HT-29 (cell line): ENCODE measurements around the gene HAPSTR1. TPM values are rescaled to one million over a fixed set of nuclear protein-coding genes. Genes with fewer than 3 reads are reported as not detected.

ENCODE experiments used
- DNase-seq: peaks from one replicate; pipeline ENCODE4 v3.0.0-alpha.2; 2015; ENCODE audit warnings: low spot score
- total RNA-seq: library from RNA; depleted of rRNA; stranded (reverse); fragments of >200 nt; shearing (Covaris generic); gene quantifications from 2 replicates; pipeline ENCODE4 v1.2.3, GENCODE V29; 2014

The HAPSTR1 gene
- total RNA-seq, 1 experiment from 2014 or later: 31.4 TPM

DNA sequence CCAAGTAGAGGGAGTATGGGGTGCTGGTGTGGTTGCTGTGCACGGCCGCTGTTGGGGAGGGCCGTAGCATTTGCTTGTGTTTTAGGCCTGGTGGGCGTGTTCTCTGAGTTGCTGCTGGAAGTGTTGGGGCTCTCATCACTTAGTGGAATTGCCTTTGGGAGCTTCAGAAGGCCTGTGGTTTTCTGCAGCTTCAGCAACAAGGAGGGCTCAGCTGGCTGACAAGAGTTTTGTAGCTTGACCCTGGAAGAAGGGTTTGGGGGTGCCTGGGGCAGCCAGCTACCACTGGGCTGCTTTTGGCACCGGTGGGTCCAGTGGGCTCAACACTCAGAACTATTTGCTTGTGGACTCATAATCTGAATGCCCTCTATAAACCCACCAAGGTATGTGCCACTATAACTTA lies 30.9 kb downstream of the HAPSTR1 start:
- no peak for DNase-seq

DNA sequence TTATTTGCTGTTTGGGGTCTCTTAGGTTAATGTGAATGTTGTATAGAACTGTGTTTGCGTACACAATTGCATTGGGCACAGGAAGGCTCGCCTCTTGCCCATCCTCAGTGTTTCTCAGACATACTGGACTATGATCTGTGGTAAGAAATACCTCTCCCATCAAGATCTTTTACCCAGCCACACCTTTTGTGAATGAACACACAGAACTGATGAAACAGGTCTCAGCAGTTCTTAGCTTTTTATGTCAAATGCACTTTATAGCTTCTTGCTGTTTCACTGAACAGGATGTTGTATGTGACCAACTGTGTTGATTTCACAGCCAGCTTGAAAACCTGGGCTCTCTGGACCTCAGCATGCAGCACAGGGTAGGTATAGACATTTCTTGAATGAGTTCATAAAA lies 31.5 kb downstream of the HAPSTR1 start:
- no peak for DNase-seq

DNA sequence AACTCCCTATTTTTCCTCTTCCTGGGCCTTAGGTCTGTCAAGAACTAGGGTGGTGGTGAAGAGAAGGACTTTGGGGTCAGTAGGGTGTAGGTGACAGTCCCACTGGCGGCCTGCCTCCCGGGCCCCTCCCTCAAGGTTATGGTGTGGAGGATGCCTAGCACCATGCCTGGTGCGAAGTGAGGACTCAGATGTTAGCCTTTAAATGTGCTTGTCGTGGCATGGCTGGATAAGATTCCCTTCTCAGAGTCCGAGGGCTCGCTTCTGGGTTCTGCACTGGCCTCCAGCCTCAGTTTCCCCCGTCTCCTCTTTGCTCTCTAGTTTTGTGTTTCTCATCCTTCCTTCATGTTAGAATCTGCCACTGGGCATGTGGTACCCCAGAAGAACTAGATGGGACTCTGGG lies 32.0 kb downstream of the HAPSTR1 start:
- DNase-seq: no peak

DNA sequence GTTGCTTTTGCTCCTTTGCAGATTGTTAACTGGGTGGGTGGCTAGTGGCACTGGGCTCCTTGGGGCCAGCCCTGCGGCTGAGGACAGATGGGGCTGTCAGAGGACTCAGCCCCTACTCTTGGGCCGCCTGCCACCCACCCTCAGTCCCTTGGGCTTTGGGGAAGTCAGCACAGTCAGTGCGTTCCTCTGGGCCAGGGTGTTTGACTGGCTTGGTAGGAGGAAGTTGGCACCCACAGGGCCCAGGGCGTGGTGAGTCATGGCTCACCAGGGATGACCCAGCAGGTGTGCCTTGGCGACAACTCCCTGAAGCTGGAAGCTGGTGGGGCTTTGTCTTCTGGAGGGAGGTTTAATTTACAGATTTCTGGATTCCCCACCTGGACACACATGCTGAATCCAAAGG lies 32.4 kb downstream of the HAPSTR1 start:
- DNase-seq: peak; percentile 61

DNA sequence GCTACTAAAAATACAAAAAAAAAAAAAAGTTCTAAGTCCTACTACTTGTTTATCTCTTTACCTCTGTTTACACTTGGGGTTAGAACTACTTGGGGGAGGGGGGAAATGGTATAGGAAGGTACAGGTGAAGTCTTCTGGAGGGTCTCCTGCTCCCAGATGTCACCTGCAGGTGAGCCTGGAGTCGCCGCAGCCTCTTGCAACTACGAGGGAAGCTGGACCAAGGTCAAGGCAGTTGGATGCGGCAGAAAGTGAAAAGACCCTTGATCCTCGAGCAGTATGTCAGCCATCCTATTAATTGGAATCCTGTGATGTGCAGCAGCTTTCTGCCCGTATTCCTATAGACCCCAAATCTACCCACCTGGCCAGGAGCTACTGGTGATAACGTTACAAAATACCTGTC lies 33.0 kb downstream of the HAPSTR1 start:
- no peak for DNase-seq

DNA sequence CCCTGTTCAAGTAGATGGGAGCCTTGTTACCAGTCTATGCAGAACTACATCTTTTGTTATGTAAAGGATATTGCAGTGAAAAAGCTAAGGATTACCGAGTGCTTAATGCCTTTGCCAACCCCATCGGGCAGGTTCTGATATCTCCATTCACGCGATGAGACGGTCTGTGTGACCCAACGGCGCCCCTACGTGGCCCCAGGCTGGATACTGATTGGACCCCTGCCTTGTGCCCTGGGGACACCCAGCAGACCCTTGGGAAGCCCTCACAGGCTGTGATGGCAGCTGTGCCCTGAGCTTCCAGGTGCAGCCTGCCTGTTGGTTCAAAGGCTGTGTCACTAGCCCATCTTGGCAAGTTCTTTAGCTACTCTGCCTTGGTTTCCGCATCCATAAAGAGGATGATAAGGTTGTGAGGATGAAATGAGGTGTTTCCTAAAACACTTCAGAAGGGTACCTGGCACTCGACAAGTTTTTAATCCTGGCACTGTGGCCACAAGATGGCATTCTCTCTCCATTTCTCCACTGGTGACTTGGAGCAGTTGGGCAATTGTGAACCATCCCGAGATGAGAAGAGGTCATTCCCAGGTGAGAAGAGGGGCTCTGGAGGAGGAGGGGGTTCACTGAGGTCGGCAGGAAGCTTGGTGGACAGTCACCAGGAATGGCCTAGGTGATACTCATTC lies 33.6 kb downstream of the HAPSTR1 start:
- DNase-seq: no peak

DNA sequence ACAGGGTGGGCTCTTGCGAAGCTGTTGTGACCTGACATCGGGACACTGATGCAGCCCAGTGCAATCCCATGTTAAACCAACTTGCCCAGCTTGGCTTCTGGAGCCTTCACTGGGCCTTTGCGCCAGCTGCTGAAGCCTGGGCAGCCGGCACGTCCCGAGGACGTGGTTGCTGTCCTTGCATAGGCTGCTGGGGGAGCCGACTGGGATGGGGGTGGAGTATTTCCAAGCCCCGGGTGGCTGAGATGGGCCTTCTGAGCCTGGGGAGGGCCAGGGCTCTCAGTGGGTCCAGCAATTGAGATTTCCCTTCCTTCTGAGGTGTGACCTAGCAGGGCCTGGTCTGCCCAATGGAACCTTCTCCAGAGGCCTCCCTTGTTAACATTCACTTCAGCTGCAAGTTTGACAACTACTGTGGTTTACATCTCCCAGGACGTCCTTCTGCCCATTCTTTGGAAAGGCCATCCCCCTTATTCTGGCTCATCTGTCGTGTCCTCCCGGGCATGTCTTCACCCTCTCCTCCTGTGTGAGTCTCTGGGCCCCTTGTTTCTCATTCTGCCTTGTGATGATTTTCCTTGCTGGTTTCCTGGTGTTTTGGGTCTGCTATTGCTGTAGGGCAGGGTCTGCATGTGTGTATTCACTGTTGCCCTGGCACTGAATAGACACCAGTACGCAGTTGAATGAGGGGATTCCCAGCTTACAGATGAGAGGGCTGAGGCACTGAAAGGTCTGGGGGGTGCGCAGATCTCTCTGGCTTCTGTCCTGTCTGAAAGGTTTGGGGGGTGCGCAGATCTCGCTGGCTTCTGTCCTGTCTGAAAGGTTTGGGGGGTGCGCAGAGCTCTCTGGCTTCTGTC lies 34.4 kb downstream of the HAPSTR1 start:
- no peak for DNase-seq

DNA sequence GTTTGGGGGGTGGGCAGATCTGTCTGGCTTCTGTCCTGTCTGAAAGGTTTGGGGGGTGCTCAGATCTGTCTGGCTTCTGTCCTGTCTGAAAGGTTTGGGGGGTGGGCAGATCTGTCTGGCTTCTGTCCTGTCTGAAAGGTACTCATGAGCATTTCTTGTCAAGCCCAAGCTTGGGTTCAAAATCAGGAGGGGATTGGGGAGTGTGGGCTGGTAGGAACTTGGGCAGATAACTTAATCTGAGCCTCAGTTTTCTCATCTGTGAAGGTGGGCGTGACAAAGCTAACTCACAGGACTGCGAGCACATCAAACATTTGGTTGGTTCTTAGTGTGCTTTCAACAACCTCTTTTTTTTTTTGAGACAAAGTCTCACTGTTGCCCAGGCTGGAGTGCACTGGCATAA lies 35.2 kb downstream of the HAPSTR1 start:
- no peak for DNase-seq

DNA sequence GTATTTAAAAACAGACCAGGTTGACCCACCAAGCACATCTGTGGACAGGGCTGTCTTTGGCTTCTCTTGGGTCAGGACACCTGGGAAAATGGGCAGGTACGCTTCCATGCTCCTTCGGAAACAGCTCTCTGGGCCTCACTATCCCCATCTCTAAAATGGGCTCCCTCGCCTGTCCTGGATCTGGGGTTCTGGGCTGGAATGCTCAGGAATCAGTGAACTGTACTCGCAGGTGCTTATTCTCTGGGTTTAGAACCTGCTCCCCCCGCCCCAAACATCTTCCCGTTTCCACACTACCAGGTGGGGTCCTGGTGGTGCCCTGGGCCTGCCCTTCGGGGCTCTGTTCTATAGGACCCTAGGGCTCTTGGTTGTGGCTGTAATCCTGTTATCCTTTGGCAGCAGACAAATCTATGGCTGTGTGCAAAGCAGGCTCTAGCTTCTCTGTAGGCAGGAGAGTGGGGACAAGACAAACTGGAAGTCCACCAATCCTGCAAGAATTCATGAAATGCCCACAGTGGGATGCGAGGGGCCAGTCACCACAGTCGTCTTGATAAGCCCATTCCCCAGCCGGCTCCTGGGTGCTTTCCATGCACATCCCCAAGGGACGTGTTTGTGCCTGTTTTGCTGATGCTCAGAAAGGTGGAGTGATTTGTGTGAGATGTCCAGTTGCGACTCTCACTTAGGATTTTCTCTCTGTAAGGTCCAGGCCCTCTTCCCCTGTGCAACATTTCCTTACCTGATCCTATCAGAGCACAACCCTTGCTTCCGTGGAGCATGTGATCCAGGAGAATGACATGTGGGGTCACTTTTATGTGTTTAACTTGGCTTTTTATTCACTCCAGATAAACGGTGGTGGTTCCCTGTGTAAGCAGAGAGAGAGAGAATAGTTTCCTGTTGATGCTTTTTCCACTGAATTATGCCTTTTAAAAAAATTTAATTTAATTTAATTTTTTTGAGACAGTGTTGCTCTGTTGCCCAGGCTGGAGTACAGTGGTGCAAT lies 37.2 kb downstream of the HAPSTR1 start:
- DNase-seq: no peak

DNA sequence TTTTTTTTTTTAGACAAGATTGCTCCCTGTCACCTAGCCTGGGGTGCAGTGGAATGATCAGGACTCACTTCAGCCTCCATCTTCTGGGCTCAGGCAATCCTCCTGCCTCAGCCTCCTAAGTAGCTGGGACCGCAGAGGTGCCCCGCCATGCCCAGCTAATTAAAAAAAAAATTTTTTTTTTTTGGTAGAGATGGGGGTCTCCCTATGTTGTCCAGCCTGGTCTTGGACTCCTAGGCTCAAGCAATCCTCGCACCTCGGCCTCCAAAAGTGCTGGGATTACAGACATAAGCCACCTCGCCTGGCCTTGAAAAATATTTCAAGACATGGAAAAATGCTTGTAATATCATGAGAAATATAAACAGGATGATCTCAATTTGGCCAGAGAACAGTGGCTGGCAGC lies 42.9 kb downstream of the HAPSTR1 start:
- no peak for DNase-seq

DNA sequence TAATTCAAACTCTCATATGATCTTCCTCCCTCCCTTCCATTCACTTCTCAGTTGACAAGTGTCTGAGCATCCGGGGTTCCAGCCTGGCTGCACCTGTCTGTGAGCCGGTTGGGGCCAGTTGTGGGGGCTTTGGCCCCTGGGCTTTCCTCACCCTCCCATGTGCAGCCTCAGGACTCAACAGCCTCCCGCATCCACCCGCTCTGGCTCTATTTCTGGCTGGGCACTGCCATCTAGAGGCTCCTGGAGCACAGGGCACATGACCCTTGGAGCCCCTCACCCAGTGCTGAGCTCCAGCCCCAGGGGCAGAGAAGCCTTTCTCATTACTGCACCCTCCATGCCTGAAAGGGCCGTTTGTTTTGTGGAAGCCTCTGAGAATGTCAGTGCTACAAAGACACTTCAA lies 43.3 kb downstream of the HAPSTR1 start:
- DNase-seq: peak; percentile 44

DNA sequence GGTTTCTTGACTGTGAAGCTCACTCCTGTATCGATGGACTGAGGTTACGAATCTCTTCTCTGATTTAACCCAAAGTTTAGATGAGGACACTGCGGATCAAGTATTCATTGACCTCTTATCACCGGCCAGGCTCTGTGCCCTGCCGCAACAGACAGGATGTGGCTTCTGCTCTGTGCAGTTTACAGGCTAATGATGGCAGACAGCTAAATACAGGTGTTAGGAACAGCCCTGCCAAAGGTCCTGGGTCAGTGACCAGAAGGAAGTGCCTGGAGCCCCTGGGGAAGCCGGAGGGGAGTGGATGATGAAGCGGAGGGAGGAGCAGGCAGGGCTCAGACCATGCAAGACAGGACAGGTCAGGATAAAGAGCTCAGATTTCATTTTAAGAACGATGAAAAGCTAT lies 44.4 kb downstream of the HAPSTR1 start:
- no peak for DNase-seq

DNA sequence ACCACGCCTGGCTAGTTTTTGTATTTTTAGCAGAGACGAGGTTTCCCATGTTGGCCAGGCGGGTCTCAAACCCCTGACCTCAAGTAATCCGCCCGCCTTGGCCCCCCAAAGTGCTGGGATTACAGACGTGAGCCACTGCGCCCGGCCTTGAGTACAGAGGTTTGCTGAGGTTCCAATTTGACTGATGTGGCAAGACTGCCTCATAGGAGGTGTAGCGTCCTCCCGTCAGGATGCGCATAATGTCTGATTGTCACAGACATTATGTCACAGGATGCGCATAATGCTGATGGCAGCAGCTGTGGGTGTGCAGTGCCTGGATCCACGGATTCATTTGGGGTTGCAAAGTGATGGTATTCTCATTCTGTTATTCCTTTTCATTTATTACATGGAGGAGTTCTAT lies 45.2 kb downstream of the HAPSTR1 start:
- DNase-seq: no peak

DNA sequence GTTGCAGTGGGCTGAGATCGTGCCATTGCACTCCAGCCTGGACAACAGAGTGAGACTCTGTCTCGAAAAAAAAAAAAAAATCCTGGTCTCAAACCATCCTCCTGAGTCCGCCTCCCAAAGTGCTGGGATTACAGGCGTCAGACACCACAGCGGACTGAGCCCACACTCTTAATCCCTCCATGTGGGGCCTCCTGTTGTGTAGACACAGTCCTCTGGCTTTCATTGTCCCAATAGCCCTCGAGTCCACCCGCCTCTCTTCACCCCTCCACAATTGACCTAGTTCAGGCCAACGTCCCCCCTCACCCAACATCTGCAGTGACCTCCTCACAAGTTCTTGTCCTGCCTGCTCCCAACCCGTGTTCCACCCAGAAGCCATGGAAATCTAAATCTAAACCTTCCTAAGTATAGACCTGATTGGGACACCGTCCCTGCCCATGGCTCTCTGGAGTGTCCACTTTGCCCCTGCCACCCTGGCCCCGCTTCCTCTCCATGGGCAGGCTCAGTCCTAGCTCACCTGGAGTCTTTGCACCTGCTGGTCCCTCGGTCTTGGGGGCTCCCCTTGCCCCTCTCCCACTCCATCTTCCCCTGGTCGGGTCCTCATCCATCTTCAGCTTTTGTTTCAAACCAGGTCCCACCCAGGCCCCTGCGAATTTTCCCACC lies 46.7 kb downstream of the HAPSTR1 start:
- no peak for DNase-seq

DNA sequence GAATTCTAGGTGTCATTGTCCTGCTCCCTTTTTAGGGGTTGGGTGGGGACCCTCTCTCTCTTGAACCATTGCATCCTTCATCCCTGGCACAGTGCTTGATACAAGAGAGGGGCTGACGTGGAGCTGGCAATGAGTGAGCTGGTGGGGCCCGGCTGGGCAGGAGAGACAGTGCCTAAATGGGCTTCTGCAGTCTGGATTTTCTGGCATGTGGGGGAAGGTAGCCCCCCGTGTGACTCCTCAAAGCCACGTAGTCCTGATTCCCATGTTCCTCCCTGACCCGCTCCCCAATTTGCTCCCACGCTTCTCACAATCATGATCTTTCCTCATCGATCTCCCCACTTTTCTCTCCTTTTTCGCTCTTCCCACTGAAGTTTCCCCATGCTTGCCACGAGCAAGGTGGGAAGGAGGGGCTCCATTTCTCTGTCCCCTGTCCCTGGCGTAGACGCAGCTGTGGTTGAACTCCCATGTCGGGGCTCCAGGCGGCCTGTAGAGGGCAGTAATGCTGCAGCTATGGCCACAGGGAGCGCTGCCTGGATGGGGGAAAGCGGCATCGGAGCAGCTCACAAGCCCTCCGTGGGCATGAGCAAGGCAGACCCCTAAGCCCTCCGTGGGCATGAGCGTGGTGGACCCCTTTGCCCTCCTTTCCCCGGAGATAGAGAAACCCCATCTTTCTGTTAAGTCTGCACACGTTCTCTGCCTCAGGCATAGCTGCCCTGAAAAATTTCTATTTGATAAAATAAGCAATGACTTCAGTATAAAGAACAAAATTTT lies 47.5 kb downstream of the HAPSTR1 start:
- DNase-seq: peak; percentile 53

DNA sequence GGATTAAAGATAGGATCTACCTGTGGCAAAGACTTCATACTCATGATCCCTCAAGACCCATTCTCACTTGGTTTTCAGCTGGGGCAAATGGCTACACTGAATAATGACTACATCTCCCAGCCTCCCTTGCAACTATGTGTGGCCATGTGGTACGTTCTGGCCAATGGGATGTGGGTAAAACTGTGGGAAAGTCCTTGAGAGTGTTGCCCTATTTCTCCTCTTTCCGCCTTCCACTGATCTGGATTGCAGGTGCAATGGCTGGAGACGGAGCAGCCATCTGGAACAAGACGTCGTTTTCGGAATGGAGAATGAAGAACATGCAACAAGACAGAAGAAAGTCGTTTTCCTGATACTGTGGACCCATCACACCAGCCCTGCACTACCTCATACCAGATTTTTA lies 48.5 kb downstream of the HAPSTR1 start:
- DNase-seq: peak; percentile 50
